ENCODE measurements around the gene IMPG1.

IMPG1 gene

GRCh38 chr6:75968143-75968542 lies 104.3 kb downstream of the IMPG1 start:
- H3K4me3 ChIP-seq (ENCODE audit: control insufficient read depth, low read depth, low read length): no peak overlapping the region
- TF ChIP-seq CTCF (conservative IDR thresholded peaks at IDR 0.05; ENCODE audit: control insufficient read depth, insufficient read depth, low read depth, low read length): no peak
- no peak for DNase-seq (ENCODE audit: low read depth)

GRCh38 chr6:75963569-75963968 lies 108.9 kb downstream of the IMPG1 start:
- DNase-seq (ENCODE audit: low read depth): no peak
- H3K4me3 ChIP-seq (ENCODE audit: control insufficient read depth, low read depth, low read length): no peak overlapping the region
- no peak for TF ChIP-seq CTCF (conservative IDR thresholded peaks at IDR 0.05; ENCODE audit: control insufficient read depth, insufficient read depth, low read depth, low read length)

- no peak overlapping the region for H3K4me3 ChIP-seq (ENCODE audit: control insufficient read depth, low read depth, low read length)
- no peak for DNase-seq (ENCODE audit: low read depth)
- TF ChIP-seq CTCF (conservative IDR thresholded peaks at IDR 0.05; ENCODE audit: control insufficient read depth, insufficient read depth, low read depth, low read length): no peak
Observed at GRCh38 chr6:75952128-75952527, 120.3 kb downstream of the IMPG1 start.

- H3K4me3 ChIP-seq (ENCODE audit: control insufficient read depth, low read depth, low read length): no peak overlapping the region
- DNase-seq (ENCODE audit: low read depth): no peak
- TF ChIP-seq CTCF (conservative IDR thresholded peaks at IDR 0.05; ENCODE audit: control insufficient read depth, insufficient read depth, low read depth, low read length): no peak
Observed at GRCh38 chr6:75947935-75948334, 124.5 kb downstream of the IMPG1 start.

GRCh38 chr6:75946146-75946831 lies 126.2 kb downstream of the IMPG1 start:
- no peak overlapping the region for H3K4me3 ChIP-seq (ENCODE audit: control insufficient read depth, low read depth, low read length)
- no peak for TF ChIP-seq CTCF (conservative IDR thresholded peaks at IDR 0.05; ENCODE audit: control insufficient read depth, insufficient read depth, low read depth, low read length)
- DNase-seq (ENCODE audit: low read depth): no peak

GRCh38 chr6:75943381-75943780 lies 129.1 kb downstream of the IMPG1 start:
- DNase-seq (ENCODE audit: low read depth): no peak
- no peak for TF ChIP-seq CTCF (conservative IDR thresholded peaks at IDR 0.05; ENCODE audit: control insufficient read depth, insufficient read depth, low read depth, low read length)
- no peak overlapping the region for H3K4me3 ChIP-seq (ENCODE audit: control insufficient read depth, low read depth, low read length)

- no peak overlapping the region for H3K4me3 ChIP-seq (ENCODE audit: control insufficient read depth, low read depth, low read length)
- no peak for DNase-seq (ENCODE audit: low read depth)
- no peak for TF ChIP-seq CTCF (conservative IDR thresholded peaks at IDR 0.05; ENCODE audit: control insufficient read depth, insufficient read depth, low read depth, low read length)
Observed at GRCh38 chr6:75941509-75941908, 131.0 kb downstream of the IMPG1 start.

Data from fibroblast of mammary gland (primary cell).